Measurements from ENCODE around the gene FBLN1.

The FBLN1 gene

DNA sequence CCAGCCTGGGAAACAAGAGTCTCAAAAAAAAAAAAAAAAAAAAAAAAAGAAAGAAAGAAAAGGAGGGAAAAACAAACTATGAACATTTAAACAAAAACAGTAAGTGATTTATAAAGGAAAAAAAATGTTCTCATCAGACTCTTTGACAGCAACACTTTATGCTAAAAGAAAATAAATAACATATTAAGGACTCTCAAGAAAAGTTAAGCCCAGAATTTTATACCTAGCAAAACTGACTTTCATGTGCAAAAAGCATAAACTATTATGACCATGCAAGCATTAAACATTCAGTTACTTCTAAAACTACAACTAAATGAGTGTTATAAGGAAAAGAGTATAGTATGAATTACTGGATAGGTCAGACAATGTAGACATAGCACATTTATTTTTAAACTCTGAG is 68.4 kb downstream of the FBLN1 start:
- no peak for DNase-seq (ENCODE audit: low read depth)

DNA sequence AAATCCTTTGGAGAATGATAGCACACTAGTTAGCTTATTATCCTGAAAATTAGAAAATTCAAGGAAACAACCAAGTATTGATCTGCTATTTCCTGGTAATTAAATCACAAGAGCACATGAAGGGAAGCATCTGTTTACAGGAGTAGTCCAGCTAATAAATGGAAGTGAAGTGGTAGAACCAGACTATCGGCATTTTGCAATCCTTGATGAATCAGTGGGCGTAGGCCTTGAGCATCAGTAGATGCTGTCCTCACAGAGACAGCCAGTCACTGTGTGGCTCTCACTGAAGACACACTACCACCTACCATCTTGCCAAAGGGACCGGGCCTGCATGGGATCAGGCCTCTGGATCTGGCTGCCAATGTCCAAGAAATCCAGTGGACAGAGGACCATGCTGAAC is 69.8 kb downstream of the FBLN1 start:
- no peak for DNase-seq (ENCODE audit: low read depth)

DNA sequence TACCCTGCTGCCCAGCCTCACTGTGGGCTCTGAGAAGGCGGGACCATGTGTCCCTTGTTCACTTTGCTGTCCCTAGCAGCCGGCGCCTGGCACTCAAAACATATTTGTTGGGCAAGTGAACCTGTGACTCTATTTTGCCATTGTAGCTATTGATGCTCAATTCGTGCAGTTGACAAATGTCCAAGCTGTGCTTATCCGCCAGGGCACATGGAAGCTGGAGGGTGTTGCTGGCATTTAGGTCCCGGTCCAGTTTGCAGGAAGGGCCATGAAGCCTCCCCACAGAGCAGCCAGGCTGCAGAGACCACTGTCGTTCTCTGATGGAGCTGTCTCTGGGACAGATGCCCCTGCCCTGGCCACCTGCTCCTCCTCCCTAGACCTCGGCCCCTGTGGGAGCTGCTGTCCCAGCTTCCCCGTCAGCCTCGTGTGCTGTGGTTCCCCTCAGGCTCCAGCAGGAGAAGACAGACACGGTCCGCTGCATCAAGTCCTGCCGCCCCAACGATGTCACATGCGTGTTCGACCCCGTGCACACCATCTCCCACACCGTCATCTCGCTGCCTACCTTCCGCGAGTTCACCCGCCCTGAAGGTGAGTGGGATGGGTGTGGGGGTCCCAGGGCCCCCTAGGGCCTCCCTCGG is 71.5 kb downstream of the FBLN1 start:
- no peak for DNase-seq (ENCODE audit: low read depth)

DNA sequence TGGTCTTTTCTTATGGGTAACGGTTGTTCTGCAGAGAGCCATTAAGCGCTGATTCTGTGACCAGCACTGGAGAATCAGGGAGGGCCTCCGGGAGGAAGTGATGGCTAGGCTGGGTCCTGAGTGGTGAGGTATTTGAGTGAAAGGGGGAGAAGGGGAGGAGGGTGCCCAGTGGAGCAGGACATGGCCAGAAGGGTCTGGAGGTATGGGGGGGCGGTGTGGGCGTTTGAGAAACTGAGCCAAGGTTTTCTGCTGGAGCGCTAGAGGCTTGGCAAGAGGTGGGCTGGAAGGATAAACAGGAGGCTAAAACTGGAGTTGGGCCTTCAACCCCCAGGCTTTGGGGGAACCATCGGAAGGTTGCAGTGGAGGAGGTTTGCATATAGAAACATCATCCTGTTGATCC is 72.5 kb downstream of the FBLN1 start:
- DNase-seq (ENCODE audit: low read depth): no peak

DNA sequence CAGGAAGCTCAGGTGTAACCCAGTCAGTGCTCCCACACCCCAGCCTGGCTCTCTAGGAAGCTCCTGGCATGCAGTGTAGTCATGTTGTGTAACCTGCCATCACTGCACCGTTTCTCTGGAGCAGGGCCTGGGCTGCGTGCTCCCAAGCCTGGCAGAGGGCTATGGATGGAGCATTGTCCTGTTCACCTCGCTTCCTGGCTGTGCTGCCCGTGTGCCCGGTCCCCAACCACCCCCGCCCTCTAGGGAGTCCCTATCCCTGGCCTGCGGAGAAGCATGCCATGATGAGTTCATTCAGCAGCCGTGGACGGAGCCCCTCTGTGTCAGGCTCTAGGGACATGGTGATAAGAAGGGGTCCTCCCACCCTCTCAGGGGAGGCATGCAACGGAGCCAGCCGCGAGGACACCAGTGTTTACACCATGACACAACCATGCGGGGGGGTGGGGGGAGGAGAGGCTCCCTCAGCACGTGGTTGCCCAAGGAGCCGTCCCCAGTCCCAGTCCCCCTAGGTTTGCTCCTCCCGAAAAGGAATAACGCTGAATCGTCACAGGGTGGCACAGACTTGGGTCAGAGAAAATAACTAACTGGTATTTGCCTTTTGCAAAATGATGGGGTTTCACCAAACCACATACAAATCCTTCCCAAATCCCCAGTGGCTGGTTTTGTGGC is 73.1 kb downstream of the FBLN1 start:
- no peak for DNase-seq (ENCODE audit: low read depth)

DNA sequence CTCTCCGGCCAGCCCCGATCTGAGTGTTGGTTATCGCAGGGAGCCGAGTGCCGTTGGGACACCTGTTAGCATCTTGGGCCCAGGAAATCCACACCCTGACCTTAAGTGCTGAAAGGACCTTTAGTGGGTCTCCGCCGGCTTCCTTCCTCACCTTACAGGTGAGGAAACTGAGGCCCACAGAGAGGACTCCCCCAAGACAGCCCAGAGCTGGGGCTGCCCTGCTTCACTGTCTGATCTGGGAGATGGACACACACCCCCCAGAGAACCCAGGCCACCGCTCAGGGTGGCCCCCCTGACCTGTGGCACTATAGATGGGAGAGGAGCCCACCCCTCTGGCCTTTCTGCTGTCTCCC is 73.6 kb downstream of the FBLN1 start:
- no peak for DNase-seq (ENCODE audit: low read depth)

DNA sequence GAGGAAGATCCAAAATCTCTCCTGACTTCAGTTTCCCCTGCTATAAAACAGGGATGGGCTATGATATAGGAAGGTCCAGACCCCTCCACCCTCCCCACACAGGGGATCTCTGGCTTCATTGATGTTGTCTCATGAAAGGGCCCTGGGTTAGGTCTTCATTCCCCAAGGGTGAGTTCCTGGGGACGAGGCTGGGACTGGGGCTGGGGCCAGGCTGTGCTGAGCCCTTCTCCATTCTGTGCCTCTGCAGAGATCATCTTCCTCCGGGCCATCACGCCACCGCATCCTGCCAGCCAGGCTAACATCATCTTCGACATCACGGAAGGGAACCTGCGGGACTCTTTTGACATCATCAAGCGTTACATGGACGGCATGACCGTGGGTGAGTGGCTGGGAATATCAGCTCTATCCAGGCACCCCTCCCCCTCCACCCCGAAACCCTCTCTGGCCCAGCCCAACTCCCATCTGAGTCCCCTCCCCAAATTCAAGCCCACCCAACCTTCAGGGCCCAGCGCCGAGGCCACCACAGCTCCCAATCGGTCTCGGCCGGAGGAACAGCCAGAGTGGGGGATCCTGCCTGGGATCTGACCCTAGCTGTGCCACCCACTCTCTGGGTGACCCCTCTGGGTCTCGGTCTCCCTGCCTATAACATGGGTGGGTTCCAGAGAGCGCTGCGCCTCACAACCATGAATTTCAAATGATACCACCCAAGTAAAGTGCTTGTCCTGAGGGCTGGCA is 74.2 kb downstream of the FBLN1 start:
- no peak for DNase-seq (ENCODE audit: low read depth)

DNA sequence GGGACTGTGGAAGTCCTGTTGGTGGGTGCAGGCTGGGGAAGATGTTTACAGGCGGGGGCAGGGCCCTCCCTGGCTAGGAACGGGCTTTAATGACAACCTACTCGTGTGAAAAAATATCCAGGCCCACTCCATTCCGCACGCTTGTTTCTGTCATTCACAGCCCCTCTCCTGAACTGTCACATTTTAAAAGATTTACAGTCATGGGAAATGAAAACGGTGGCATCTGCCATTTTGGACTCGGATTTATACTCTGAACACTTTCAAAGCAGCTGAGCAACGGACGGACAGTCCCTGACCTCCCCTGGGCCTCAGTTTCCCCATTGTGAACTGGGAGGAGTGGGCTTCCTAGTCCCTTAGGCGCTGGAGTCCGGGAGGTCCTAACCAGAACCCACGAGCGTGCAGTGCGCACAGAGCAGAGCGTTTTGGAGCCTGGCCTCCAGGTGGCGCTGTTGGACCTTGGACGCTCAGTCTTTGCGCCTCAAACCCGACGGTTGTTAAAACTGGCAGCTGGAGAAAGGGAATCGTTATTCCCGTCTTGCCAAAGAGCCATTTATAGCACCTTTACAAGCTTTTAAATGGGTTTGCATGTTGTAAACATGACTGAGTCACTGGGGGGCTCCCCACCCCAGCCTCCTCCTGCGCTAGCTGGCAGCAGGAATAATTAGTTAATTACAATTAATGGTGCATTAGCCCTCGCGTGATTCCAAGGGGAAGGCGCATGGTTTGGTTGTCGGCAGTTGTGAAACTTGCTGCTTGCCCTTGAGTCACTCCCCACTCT is 75.3 kb downstream of the FBLN1 start:
- DNase-seq (ENCODE audit: low read depth): peak; percentile 69

DNA sequence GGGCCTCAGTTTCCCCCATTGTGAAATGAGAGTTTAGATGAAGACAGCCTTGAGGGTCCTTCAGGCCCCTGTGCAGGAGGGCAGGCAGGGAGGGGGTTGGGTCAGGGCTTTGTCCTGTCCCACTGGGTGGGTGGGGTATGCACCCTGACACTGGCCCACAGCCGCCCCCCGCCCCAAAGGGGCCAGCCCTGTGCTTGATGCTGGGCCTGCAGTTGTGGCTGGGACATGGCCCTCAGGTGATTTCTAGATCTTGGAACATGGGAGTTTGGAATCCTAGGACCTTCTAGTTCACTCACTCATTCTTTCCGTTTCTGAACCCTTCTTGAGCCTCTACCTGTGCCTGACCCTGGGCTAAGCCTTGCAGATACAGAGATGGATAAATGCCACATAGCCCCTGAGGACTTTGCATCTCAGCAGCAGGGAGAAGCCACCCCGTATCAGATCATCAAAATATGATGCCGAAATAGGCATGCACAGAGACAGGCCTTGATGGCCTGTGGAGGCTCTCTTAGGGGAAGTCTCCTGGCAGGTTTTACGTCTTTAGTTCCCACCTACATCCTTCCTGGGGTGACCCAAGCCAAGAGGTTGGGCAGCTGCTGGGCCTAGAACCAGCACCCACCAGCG is 76.0 kb downstream of the FBLN1 start:
- no peak for DNase-seq (ENCODE audit: low read depth)

DNA sequence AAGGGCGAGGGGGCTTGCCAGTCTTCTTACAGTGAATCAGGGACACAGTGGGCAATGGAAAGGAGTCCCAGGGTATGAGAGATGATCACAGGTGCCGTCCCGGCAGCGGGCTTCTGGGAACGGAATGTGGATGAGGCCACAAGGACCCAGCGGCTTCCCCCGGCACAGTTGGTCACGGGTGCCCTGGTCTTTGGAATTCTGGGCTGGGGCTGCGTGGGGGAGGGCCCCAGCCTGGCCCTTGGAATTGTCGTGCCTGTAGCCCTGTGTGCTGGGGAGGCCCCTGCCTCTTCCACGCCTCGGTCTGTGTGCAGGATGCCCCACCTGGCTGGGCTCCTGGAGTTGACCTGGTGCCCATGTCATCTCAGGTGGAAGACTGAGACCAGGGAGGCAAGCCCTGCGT is 76.6 kb downstream of the FBLN1 start:
- DNase-seq (ENCODE audit: low read depth): no peak

DNA sequence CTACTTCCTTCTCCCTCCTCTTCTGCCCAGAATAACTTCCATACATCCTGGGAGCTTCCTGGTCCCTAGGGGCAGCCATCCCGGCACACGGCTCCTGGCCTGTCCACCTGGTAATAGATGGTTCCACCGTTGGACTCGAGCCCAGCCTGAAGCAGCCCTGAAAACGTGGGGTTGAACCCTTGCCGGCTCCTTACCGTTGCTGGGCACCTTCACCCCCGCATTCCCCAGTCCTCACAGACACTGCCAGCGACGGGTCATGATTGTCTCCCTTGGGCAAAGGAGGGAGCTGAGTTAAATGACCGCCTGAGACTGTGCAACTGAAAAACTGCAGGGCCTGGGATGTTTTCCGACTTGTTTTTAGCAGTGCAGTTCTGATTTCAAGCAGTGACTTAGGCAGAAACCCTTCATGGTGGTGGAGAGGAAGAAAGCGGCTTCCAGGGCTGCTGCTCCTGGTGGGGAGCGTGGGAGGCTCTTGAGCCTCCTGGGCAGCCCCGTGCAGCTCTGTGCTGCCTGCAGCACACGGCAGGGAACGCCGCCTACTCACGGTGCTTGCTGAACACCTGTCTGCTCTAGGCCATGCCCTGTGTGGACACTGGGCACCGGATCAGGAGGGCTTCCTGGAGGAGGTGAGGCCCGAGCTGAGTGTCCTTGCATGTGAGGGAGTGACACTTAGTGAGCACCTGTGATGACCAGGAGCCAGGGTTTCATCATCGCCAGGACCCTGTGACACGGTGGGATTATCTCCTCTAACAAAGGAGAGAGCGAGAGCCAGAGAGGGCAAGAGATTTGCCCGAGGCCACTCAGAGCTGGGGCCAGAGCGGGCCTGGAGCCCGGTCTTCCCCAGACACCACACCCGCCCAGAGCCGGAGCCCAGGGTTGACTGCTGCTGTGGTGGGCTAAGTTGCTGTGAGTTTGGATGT is 77.4 kb downstream of the FBLN1 start:
- no peak for DNase-seq (ENCODE audit: low read depth)

DNA sequence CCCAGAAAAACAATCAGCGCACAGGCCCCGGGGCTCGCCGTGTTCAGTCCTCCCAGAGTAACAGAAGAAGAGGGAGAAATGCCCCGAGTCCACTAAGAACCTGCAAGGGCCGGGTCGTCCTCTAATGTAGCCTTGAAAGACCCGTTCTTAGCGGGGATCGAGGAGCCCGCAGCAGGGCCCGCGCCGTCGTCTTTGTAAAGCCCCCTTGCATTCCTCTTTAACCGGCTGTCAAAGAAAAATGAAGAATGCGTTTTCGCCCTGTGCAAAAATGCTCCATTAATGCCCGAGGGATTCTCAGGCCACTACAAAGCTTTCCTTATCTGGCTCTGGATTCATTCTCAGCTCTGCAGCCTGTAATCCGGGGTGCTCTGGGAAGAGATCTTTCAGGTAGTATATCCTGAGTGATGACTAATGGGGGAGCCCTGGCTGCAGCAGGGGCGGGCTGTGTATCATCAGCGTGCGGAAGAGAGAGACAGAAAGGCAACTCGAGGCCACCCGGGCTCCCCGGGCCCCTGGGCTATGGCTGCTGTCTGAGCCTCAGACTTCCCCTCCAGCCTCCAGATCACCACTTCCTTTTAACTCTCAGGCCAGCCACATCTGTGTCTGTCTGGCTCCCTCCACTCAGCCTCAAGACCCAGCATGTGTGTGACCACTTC is 78.2 kb downstream of the FBLN1 start:
- DNase-seq (ENCODE audit: low read depth): no peak

DNA sequence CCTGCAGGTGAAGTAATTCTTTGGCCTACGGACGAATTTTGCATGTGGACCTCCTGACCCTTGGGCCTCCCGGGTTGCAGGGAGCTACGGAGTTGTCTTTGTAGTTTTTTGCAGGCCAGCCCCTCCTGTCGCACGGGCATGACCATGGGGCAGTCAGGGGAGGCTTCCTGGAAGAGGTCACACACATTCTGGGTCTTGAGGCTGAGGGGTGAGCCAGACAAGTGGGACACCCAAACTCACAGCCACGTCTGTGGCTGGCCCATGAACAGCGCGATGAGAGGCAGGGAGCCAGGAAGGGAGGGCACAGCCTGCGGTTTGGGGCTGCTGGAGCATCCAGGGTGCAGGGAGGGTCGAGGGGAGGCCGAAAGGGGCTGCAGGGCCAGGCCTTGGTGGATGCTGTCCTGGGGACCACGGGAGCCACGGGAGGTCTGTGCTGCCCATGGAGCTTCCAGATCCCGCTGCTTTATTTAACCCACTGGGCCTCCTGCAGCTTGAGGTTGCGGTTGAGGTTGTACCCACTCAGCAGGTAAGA is 78.9 kb downstream of the FBLN1 start:
- DNase-seq (ENCODE audit: low read depth): no peak

DNA sequence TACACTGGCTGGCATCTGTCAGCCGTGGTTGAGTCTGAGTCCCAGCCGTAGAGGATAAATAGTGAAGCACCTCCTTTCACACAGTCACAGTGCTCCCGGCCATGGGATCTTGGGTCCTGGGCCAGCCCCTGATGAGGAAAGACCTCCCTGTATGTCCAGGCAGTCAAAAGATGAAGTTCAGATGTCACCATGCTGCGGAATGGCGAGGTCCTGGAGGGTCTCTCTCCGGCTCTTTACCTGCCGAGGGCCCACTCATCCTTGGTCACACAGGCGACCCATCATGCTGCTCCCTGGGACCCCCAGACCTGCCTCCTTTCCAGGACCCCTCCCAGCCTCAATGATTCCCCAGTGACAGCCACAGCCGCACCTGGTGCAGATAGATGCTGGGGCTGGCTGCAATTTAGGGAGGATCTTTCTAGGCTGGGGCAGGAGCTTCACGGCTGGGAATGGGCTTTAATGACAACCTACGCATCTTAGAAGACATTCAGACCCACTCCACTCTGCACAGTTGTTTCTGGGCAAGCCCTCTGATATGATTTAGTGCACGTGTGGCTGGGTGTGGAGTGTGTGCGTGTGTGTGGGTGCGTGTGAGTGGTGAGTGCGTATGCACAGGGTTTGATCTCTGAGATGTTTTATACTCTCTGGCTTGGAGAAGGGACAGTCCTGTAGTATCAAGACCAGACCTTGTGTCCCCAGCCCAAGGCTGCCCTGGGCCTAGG is 79.7 kb downstream of the FBLN1 start:
- DNase-seq (ENCODE audit: low read depth): no peak

DNA sequence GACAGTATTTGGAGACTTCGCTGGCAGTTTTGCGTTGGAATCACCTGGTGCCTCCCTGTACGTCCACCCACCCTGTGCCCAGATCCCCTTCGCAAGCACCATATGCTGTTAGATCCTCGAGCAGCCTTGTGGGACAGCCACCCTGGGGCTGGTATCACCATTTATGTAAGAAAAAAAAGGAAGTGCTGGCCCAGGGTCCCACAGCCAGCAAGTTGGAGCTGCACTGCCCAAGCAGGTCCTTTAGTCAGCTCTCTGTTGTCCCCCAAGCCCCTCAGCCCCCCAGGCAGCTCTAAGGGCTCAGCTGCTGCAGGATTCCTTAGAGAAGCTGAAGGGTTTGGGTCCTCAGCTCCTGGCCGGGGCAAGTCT is 80.3 kb downstream of the FBLN1 start:
- DNase-seq (ENCODE audit: low read depth): no peak

DNA sequence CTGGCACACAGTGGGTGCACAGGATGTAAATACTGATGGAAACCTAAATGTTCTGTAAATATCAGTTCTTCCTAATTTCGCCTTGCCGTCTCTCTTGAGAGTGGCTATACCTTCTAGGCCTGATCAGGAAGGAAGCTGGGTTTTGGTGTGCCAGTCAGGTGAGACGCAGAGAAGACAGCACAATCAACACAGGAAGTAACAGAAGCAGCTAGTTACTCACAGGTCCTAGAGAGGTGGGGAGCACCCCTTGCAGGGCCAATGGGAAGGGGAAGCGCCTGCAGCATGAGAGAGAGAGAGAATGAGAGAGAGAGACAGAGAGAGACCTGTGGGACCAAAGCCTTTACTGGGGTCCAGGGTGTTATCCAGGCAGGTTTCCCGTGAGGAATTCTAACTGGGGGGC is 80.8 kb downstream of the FBLN1 start:
- no peak for DNase-seq (ENCODE audit: low read depth)

DNA sequence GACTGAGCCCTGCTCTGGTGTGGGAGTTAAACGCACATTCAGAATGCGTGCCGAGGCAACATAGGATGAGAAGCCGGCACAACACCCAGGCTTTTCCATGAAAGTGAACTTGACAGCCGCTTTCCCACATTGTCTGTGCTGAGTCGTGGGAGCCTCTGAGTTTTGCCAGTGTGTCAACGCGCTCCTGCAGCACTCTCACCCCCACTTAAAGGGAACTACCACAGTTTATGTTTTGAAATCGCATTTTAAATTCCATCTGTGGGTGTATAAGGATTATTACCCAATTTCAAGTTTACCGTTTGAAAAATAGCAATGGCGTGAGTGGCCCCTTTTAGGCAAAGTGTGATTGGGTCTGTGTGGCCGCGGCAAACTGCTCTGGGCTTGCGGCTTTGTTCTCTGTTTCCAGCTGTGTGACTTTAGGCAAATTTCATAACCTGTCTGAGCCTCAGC is 81.5 kb downstream of the FBLN1 start:
- DNase-seq (ENCODE audit: low read depth): no peak

DNA sequence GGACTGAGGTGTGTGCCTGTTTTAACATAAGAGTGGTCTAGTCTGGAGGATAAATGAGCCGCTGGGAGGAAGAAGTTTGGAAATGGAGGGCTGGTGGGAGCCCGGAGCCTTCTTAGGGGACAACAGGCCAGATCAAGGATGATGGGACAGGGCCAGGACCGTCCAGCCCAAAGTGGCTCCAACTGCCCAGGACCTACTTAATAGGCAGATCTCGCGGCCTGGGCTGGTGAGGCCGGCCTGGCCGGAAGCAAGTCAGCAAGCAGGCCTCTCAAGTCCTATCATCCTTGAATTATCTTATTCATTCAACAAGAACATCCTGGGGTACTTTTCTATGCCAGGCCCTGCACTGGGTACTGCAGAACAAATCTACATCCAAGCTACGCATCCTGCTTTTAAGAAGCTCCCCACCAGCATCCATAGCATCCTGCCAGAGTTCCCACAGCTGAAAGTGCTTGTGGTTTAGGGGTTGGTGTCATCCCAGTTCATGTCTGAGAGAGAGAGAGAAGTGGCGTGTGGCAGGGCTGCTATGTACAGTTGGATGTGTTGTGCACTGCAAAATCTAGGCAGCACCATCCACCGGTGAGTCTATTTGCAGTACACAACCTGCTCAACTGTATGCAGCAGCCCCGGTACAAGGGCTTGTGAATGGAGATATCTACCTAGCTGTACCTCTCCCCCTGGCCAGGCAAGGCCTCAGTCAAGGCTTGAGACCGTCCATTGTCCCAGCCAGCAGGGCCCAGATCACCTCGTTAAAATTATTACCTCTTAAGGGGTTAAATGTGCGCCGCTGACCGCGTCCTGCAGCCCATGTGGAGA is 82.1 kb downstream of the FBLN1 start:
- DNase-seq (ENCODE audit: low read depth): no peak

DNA sequence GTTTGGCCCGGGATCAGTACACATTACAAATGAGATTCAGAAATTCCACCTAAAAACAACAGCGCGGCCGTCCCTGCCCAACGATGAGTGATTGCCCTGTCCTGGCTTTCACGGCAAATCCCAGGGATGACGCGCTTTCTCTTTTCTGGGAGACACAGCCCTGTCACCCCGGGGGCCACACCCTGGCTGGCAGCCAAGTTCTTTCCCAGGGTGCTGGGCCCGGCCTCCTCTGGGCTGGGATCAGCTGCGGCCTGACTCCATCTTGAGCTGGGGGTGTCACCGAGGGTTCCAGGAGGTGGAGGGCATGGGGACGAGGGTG is 82.7 kb downstream of the FBLN1 start:
- no peak for DNase-seq (ENCODE audit: low read depth)
